Activated naive CD4-positive, alpha-beta T cell treated with anti-CD3 and anti-CD28 coated beads, Interleukin-2, amount 50 U/mL, for 24 hours (primary cell): ENCODE measurements around the gene TNNT2.

ENCODE experiments used
- H3K27ac Mint-ChIP-seq: one replicate; pipeline ENCODE4 v1.8.0; 2021; ENCODE audit warnings: mild to moderate bottlenecking, mixed read lengths
- H3K27me3 Mint-ChIP-seq: one replicate; pipeline ENCODE4 v1.8.0; 2021; ENCODE audit warnings: mixed read lengths
- H3K36me3 Mint-ChIP-seq: one replicate; pipeline ENCODE4 v1.8.0; 2021; ENCODE audit warnings: mixed read lengths
- H3K4me1 Mint-ChIP-seq: one replicate; pipeline ENCODE4 v1.8.0; 2021; ENCODE audit warnings: mixed read lengths
- H3K4me3 Mint-ChIP-seq: one replicate; pipeline ENCODE4 v1.8.0; 2021; ENCODE audit warnings: mild to moderate bottlenecking, mixed read lengths
- H3K9me3 Mint-ChIP-seq: one replicate; pipeline ENCODE4 v1.8.0; 2021; ENCODE audit warnings: mixed read lengths

Gene TNNT2

GRCh38 chr1:201371792-201372191 lies 5.7 kb downstream of the TNNT2 start:
- Mint-ChIP-seq H3K4me3 (no peak overlapping the region), H3K9me3 (no peaks in the 10 kb centered on the region), H3K27ac (no peak overlapping the region), H3K36me3 (no peaks in the 10 kb centered on the region), H3K27me3 (no peaks in the 10 kb centered on the region), H3K4me1 (no peaks in the 10 kb centered on the region)

- Mint-ChIP-seq H3K36me3 (no peaks in the 10 kb centered on the region), H3K9me3 (no peaks in the 10 kb centered on the region), H3K4me1 (no peaks in the 10 kb centered on the region), H3K27ac (no peak overlapping the region), H3K4me3 (no peak overlapping the region), H3K27me3 (no peaks in the 10 kb centered on the region)
Observed at GRCh38 chr1:201371276-201371675, 6.2 kb downstream of the TNNT2 start.

GRCh38 chr1:201370500-201370899 lies 7.0 kb downstream of the TNNT2 start:
- no peaks in the 10 kb centered on the region for H3K4me1 Mint-ChIP-seq
- no peaks in the 10 kb centered on the region for H3K27me3 Mint-ChIP-seq
- no peak overlapping the region for H3K4me3 Mint-ChIP-seq
- H3K36me3 Mint-ChIP-seq: no peaks in the 10 kb centered on the region
- H3K9me3 Mint-ChIP-seq: no peaks in the 10 kb centered on the region
- no peak overlapping the region for H3K27ac Mint-ChIP-seq

- Mint-ChIP-seq H3K36me3 (no peaks in the 10 kb centered on the region), H3K4me3 (no peak overlapping the region), H3K27ac (no peak overlapping the region), H3K9me3 (no peaks in the 10 kb centered on the region), H3K27me3 (no peaks in the 10 kb centered on the region), H3K4me1 (no peaks in the 10 kb centered on the region)
Observed at GRCh38 chr1:201369209-201369608, 8.3 kb downstream of the TNNT2 start.

GRCh38 chr1:201366696-201367095 lies 10.8 kb downstream of the TNNT2 start:
- Mint-ChIP-seq H3K27me3 (peaks cover under 1% of the 10 kb centered on the region), H3K36me3 (no peaks in the 10 kb centered on the region), H3K9me3 (no peaks in the 10 kb centered on the region), H3K27ac (no peak overlapping the region), H3K4me1 (no peaks in the 10 kb centered on the region), H3K4me3 (no peak overlapping the region)

GRCh38 chr1:201365251-201365650 lies 12.2 kb downstream of the TNNT2 start:
- Mint-ChIP-seq H3K27ac (no peak overlapping the region), H3K4me3 (no peak overlapping the region), H3K27me3 (peaks cover 1% of the 10 kb centered on the region), H3K4me1 (no peaks in the 10 kb centered on the region), H3K9me3 (no peaks in the 10 kb centered on the region), H3K36me3 (no peaks in the 10 kb centered on the region)

- no peak overlapping the region for H3K27ac Mint-ChIP-seq
- H3K4me3 Mint-ChIP-seq: no peak overlapping the region
- H3K9me3 Mint-ChIP-seq: no peaks in the 10 kb centered on the region
- no peaks in the 10 kb centered on the region for H3K4me1 Mint-ChIP-seq
- H3K27me3 Mint-ChIP-seq: peaks cover 1% of the 10 kb centered on the region
- H3K36me3 Mint-ChIP-seq: no peaks in the 10 kb centered on the region
Observed at GRCh38 chr1:201364808-201365105, 12.7 kb downstream of the TNNT2 start.

- Mint-ChIP-seq H3K4me3 (no peak overlapping the region), H3K27me3 (peaks cover 1% of the 10 kb centered on the region), H3K9me3 (no peaks in the 10 kb centered on the region), H3K27ac (no peak overlapping the region), H3K36me3 (no peaks in the 10 kb centered on the region), H3K4me1 (no peaks in the 10 kb centered on the region)
Observed at GRCh38 chr1:201363467-201363866, 14.0 kb downstream of the TNNT2 start.

- Mint-ChIP-seq H3K27ac (no peak overlapping the region), H3K4me3 (no peak overlapping the region), H3K4me1 (no peaks in the 10 kb centered on the region), H3K27me3 (peaks cover 1% of the 10 kb centered on the region), H3K36me3 (no peaks in the 10 kb centered on the region), H3K9me3 (no peaks in the 10 kb centered on the region)
Observed at GRCh38 chr1:201362906-201363305, 14.6 kb downstream of the TNNT2 start.

- H3K4me1 Mint-ChIP-seq: no peaks in the 10 kb centered on the region
- no peak overlapping the region for H3K27ac Mint-ChIP-seq
- H3K27me3 Mint-ChIP-seq: peaks cover 1% of the 10 kb centered on the region
- no peaks in the 10 kb centered on the region for H3K36me3 Mint-ChIP-seq
- H3K4me3 Mint-ChIP-seq: no peak overlapping the region
- no peaks in the 10 kb centered on the region for H3K9me3 Mint-ChIP-seq
Observed at GRCh38 chr1:201361652-201362504, 15.6 kb downstream of the TNNT2 start.

- Mint-ChIP-seq H3K4me3 (no peak overlapping the region), H3K9me3 (no peaks in the 10 kb centered on the region), H3K27me3 (peaks cover 1% of the 10 kb centered on the region), H3K4me1 (no peaks in the 10 kb centered on the region), H3K27ac (no peak overlapping the region), H3K36me3 (no peaks in the 10 kb centered on the region)
Observed at GRCh38 chr1:201360901-201361651, 16.4 kb downstream of the TNNT2 start.

GRCh38 chr1:201360486-201360885 lies 17.0 kb downstream of the TNNT2 start:
- H3K4me3 Mint-ChIP-seq: no peak overlapping the region
- H3K27me3 Mint-ChIP-seq: peaks cover 1% of the 10 kb centered on the region
- H3K4me1 Mint-ChIP-seq: no peaks in the 10 kb centered on the region
- H3K27ac Mint-ChIP-seq: no peak overlapping the region
- no peaks in the 10 kb centered on the region for H3K36me3 Mint-ChIP-seq
- H3K9me3 Mint-ChIP-seq: no peaks in the 10 kb centered on the region

GRCh38 chr1:201359873-201360210 lies 17.6 kb downstream of the TNNT2 start:
- Mint-ChIP-seq H3K4me3 (no peak overlapping the region), H3K36me3 (no peaks in the 10 kb centered on the region), H3K27me3 (peaks cover 1% of the 10 kb centered on the region), H3K4me1 (no peaks in the 10 kb centered on the region), H3K27ac (no peak overlapping the region), H3K9me3 (no peaks in the 10 kb centered on the region)

- Mint-ChIP-seq H3K4me1 (no peaks in the 10 kb centered on the region), H3K36me3 (no peaks in the 10 kb centered on the region), H3K27ac (no peak overlapping the region), H3K9me3 (no peaks in the 10 kb centered on the region), H3K27me3 (peaks cover 1% of the 10 kb centered on the region), H3K4me3 (no peak overlapping the region)
Observed at GRCh38 chr1:201359031-201359872, 18.2 kb downstream of the TNNT2 start.

- Mint-ChIP-seq H3K27ac (no peak overlapping the region), H3K4me1 (no peaks in the 10 kb centered on the region), H3K27me3 (peaks cover 1% of the 10 kb centered on the region)
Observed at GRCh38 chr1:201358596-201358995, 18.9 kb downstream of the TNNT2 start.

More at GRCh38 chr1:201358596-201358995, 18.9 kb downstream of the TNNT2 start:
- no peaks in the 10 kb centered on the region for H3K9me3 Mint-ChIP-seq
- H3K36me3 Mint-ChIP-seq: no peaks in the 10 kb centered on the region
- no peak overlapping the region for H3K4me3 Mint-ChIP-seq
